GM19099 (cell line): ENCODE data around the gene PAOX.

Source experiments
- POLR2A ChIP-seq: IDR thresholded peaks from 3 replicates; pipeline ENCODE4 v1.6.1; 2011; ENCODE audit warnings: low read depth; ENCODE audit not compliant: insufficient read length; ENCODE audit errors: extremely low read depth

The PAOX gene

GRCh38 chr10:133357285-133358161, 21.5 kb upstream of the PAOX start, which contains the start of gene FUOM:
TSS of gene FUOM (minus strand) at chr10:133358019. CDS start at chr10:133358007, 12 bp downstream.
- peak; percentile 74 for TF ChIP-seq POLR2A

- TF ChIP-seq POLR2A = no peak
Observed at GRCh38 chr10:133358162-133358924, 20.7 kb upstream of the PAOX start.

DNA sequence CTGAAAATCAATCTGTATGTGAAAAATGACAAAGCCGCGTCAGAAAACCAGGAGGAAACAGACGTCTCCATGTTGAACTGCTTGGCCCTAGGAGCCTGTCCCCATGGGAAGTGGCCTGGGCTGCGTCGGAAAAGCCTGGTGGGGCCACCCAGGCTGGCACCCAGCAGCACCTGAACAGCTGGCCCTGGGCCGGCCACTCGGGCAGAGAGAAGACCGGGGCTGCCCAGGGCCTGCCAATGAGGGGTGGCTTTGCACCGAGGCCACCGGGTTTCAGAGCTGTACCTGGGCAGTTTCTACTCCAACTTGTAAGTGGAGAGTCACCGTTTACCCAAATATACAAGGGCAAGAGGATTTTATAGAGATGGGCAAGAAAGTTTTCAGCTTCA, 20.1 kb upstream of the PAOX start:
- TF ChIP-seq POLR2A = no peak

- no peak for TF ChIP-seq POLR2A
Observed at GRCh38 chr10:133359554-133359971, 19.5 kb upstream of the PAOX start.

- TF ChIP-seq POLR2A = no peak
Observed at GRCh38 chr10:133359972-133360610, 19.0 kb upstream of the PAOX start.

GRCh38 chr10:133361227-133361626, 17.8 kb upstream of the PAOX start:
- no peak for TF ChIP-seq POLR2A

DNA sequence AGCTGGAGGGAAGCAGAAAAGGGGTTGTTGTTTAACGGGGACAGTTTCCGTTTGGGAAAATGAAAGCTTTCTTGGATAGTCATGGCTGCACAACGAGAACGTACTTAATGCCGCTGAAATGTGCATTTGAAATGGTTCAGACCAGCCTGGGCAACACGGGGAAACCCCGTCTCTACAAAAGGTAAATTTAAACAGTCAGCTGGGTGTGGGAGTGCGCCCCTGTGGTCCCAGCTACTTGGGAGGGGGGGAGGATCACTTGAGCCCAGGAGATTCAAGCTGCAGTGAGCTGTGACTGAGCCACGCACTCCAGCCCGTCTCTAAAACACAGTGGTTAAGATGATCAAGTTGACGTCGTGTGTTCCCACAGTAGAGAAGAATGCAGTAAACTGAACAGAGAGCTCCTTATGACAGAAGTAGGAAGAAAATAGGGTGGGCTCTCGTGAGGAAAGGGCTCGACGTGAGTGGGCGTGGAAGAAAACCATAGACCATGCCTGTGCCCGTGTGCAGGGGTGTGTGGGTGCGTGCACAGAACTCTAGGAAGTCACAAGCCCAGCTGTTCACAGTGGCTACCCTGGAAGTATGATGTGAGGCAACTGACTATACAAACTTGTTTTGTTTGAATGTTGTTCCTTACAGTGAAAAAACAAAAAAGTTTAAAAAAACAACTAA, 17.2 kb upstream of the PAOX start:
- no peak for TF ChIP-seq POLR2A

GRCh38 chr10:133362846-133363245, 16.2 kb upstream of the PAOX start:
- TF ChIP-seq POLR2A = no peak

GRCh38 chr10:133364645-133365431, 14.2 kb upstream of the PAOX start:
- no peak for TF ChIP-seq POLR2A

DNA sequence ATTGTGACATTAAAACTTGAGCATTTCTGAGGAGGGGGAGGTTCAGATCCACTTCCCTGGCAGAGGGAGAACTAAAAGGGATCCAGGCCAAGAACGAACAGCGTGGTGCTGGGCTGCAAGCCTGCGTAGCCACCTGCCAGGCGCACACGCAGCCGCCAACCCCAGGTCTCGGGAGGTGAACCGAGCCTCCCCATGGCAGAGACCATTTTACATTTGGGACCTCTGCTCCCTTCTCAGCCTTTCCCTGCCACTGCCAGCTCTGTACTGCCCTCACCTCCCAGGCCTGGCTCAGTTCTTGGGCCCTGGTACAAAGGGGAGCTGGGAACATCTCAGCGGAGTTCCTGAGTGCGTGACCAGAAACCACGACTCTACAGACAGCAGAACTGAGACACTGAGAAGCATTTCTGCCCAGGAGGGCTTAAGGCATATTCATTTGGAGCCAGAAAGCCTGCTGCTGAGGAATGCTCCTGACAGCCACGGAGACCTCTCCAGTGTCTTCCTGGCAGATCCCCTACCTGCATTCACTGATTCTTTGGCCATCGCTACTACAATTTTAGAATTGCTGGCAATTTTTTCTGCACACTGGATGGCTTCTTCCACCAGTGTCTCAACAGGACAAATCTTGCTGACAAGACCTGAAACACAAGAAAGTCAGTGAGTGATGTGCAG, 13.5 kb upstream of the PAOX start:
- no peak for TF ChIP-seq POLR2A

DNA sequence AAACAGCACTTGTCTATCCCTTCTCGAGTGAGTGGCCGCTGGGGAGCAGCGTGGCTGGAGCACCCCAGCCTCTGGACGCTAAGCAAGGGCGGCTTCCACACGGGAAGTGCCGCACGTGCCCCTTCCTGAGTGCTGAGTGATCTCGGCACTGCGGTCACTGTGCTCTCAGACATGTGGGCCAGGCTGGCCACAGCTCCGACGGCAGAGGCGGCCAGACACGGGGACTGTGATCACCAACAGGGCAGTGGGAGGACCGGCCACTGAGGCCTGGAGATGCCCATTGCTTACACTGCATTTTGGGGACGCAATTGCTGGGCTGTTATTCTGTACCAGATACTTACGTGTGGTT, 13.0 kb upstream of the PAOX start:
- no peak for TF ChIP-seq POLR2A

GRCh38 chr10:133366751-133367150, 12.3 kb upstream of the PAOX start:
- no peak for TF ChIP-seq POLR2A

- TF ChIP-seq POLR2A = no peak
Observed at GRCh38 chr10:133368153-133368552, 10.9 kb upstream of the PAOX start.
